Stomach (tissue), 9 donors: ENCODE data around the gene PKP2. TPM values are rescaled to one million over a fixed set of nuclear protein-coding genes. Genes with fewer than 3 reads are reported as not detected.
"Not testable (repeated sequence)": the region's sequence is repeated elsewhere in the genome, so short reads cannot be mapped to it uniquely, and the experiment has no call there.

Experiments
- DNase-seq, 2 donors: peaks; one replicate each; pipeline versions ENCODE4 v3.0.0 to v3.0.0-alpha.2; 2013 to 2019
- H3K27ac ChIP-seq, 5 donors: fragments of 200-600 bp in 4 of 5; sonication (generic) in 4 of 5; one replicate each; pipeline ENCODE4 v1.5.1; 2013 to 2019; ENCODE audit warnings: mild to moderate bottlenecking in 1 of 5, moderate library complexity in 1 of 5
- H3K27me3 ChIP-seq, 3 donors: fragments of 200-600 bp; sonication (generic); one replicate each; pipeline ENCODE4 v1.5.1; 2017 to 2019; ENCODE audit warnings: mixed run types in 1 of 3
- H3K36me3 ChIP-seq, 4 donors: fragments of 200-600 bp; sonication (generic); 1 replicate in 3 of 4; 2 replicates in 1 of 4; pipeline ENCODE4 v1.5.1; 2016 to 2019
- H3K4me1 ChIP-seq, 4 donors: fragments of 200-600 bp; sonication (generic); one replicate each; pipeline ENCODE4 v1.5.1; 2016 to 2019
- H3K4me3 ChIP-seq, 4 donors: fragments of 200-600 bp; sonication (generic) in 3 of 4; one replicate each; pipeline ENCODE4 v1.5.1; 2016 to 2019; ENCODE audit warnings: mild to moderate bottlenecking in 1 of 4
- H3K9me3 ChIP-seq, 4 donors: fragments of 200-600 bp; sonication (generic); one replicate each; pipeline ENCODE4 v1.5.1; 2016 to 2019
- EP300 ChIP-seq: sonication (generic); formaldehyde crosslinking; IDR thresholded peaks from one replicate; pipeline ENCODE4 v1.6.1; 2017; ENCODE audit warnings: antibody characterized with exemption
- POLR2A ChIP-seq, 4 donors: fragments of 450-650 bp; IDR thresholded peaks; one replicate each; pipeline ENCODE4 v1.6.1; 2016; ENCODE audit warnings: antibody characterized with exemption in 4 of 4, control low read depth in 2 of 4, mild to moderate bottlenecking in 1 of 4, moderate library complexity in 1 of 4
- POLR2AphosphoS5 ChIP-seq, 3 donors: sonication (generic); formaldehyde crosslinking; IDR thresholded peaks; one replicate each; pipeline ENCODE4 v1.6.1; 2016; ENCODE audit warnings: antibody characterized with exemption in 3 of 3
- WGBS, 5 donors: extraction: QIAGEN DNeasy Blood & Tissue Kit in 3 of 5; methylation state at CpG; one replicate each; pipeline versions ENCODE4 v1.1.5 to v1.1.7; 2013 to 2018; 5-methylcytosine and 5-hydroxymethylcytosine counted together
- intact Hi-C: fragments of 100-400 bp; cut with DNase I; formaldehyde crosslinking; loops from one replicate; pipeline ENCODE4 v1.15.1; 2023; ENCODE audit warnings: low total_unique reads
- polyA plus RNA-seq, 3 donors: library from polyadenylated mRNA; stranded (reverse); fragments of 200-250 nt; gene quantifications; one replicate each; pipeline ENCODE4 v1.2.3, GENCODE V29; 2013
- total RNA-seq, 5 donors: library from RNA; depleted of rRNA; stranded (reverse); fragments of >200 nt; gene quantifications; one replicate each; pipeline versions ENCODE4 v1.1.0 to v1.2.3, GENCODE V29; 2014 to 2016
- TF ChIP-seq, protein P1 (sequence below), 7 experiments: fragments of 450-650 bp in 4 of 7; fragments of 200-600 bp in 3 of 7; sonication (generic) in 3 of 7; IDR thresholded peaks; one replicate each; pipeline ENCODE4 v1.5.1; 2016 to 2019; ENCODE audit warnings: antibody characterized with exemption in 7 of 7, control low read depth in 2 of 7, mild to moderate bottlenecking in 1 of 7
- donor health status: healthy with polysubstance abuse.
- donor health status: Bipolar disorder and iron deficiency.
- donor health status: healthy.

PKP2 gene
- total and polyA plus RNA-seq, 8 donors = 5.8 to 85.8 (median 39.5) TPM

- no peak for TF ChIP-seq POLR2A (IDR thresholded peaks at IDR 0.05)
- intact Hi-C loops = no loop called here
- WGBS, 5 donors = 74 to 91% (median 89%) methylated on average over 9 to 29 of the region's 29 CpGs
- Histone ChIP-seq H3K36me3 (peaks cover 0 to 21% (median 15%) of the 10 kb centered on the region in 4 donors), H3K4me3 (no peak overlapping the region), H3K27ac (peak overlapping the region in 1 of 5 donors; percentile 7), H3K27me3 (no peaks in the 10 kb centered on the region), H3K4me1 (peaks cover 0 to 21% (median 7%) of the 10 kb centered on the region in 4 donors), H3K9me3 (no peaks in the 10 kb centered on the region)
- peak; percentile 34 to 60 for DNase-seq
These were observed 18.7 kb downstream of the PKP2 start for GRCh38 chr12:32877601-32878459.

GRCh38 chr12:32876004-32876403 lies 20.6 kb downstream of the PKP2 start:
- TF ChIP-seq POLR2AphosphoS5 (IDR thresholded peaks at IDR 0.05) (no peak), EP300 (no peak), POLR2A (IDR thresholded peaks at IDR 0.05) (no peak)
- TF ChIP-seq, protein P1, sequence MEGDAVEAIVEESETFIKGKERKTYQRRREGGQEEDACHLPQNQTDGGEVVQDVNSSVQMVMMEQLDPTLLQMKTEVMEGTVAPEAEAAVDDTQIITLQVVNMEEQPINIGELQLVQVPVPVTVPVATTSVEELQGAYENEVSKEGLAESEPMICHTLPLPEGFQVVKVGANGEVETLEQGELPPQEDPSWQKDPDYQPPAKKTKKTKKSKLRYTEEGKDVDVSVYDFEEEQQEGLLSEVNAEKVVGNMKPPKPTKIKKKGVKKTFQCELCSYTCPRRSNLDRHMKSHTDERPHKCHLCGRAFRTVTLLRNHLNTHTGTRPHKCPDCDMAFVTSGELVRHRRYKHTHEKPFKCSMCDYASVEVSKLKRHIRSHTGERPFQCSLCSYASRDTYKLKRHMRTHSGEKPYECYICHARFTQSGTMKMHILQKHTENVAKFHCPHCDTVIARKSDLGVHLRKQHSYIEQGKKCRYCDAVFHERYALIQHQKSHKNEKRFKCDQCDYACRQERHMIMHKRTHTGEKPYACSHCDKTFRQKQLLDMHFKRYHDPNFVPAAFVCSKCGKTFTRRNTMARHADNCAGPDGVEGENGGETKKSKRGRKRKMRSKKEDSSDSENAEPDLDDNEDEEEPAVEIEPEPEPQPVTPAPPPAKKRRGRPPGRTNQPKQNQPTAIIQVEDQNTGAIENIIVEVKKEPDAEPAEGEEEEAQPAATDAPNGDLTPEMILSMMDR (IDR thresholded peaks at IDR 0.05) = no peak
- Histone ChIP-seq H3K4me3 (no peak overlapping the region), H3K9me3 (no peaks in the 10 kb centered on the region), H3K27ac (no peak overlapping the region), H3K27me3 (no peaks in the 10 kb centered on the region), H3K36me3 (peaks cover 0 to 21% (median 15%) of the 10 kb centered on the region in 4 donors), H3K4me1 (peaks cover 6 to 31% (median 12%) of the 10 kb centered on the region in 4 donors)
- WGBS, 5 donors = 81 to 100% (median 85%) methylated on average over 2 of the region's 2 CpGs
- intact Hi-C loops = no loop called here
- no peak for DNase-seq

GRCh38 chr12:32874975-32875374 lies 21.6 kb downstream of the PKP2 start:
- Histone ChIP-seq H3K9me3 (no peaks in the 10 kb centered on the region), H3K4me1 (peaks cover 6 to 31% (median 14%) of the 10 kb centered on the region in 4 donors), H3K36me3 (peaks cover 0 to 21% (median 15%) of the 10 kb centered on the region in 4 donors), H3K27me3 (no peaks in the 10 kb centered on the region), H3K4me3 (no peak overlapping the region), H3K27ac (no peak overlapping the region)
- intact Hi-C loops = no loop called here
- no peak for DNase-seq
- 83 to 100% (median 97%) methylated on average over 1 of the region's 1 CpG for WGBS, 5 donors
- no peak for TF ChIP-seq POLR2AphosphoS5 (IDR thresholded peaks at IDR 0.05)
- TF ChIP-seq, protein P1 (IDR thresholded peaks at IDR 0.05) = no peak
- no peak for TF ChIP-seq EP300
- no peak for TF ChIP-seq POLR2A (IDR thresholded peaks at IDR 0.05)

DNA sequence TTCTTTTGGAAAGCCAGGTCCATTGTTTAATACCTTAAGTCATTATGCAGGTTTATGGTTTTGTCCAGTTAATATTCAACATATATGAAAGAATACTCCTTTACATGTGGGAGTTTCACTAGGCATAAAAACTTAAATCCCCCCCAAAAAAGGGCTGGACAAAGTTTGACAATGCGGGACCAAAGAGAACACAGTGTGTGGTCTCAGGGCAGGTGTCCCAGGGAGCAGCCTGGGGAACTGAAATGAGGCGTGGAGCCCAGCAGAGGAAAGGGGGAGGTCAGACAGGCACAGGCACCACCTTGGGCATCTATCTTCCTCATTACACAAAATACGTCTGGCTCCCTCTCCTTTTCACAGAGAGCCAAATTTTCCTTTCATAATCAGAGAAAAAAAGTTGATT lies 22.5 kb downstream of the PKP2 start:
- Histone ChIP-seq H3K4me1 (peaks cover 6 to 28% (median 16%) of the 10 kb centered on the region in 4 donors), H3K36me3 (peaks cover 0 to 21% (median 15%) of the 10 kb centered on the region in 4 donors), H3K4me3 (no peak overlapping the region), H3K27ac (no peak overlapping the region), H3K27me3 (no peaks in the 10 kb centered on the region), H3K9me3 (no peaks in the 10 kb centered on the region)
- WGBS, 5 donors = 31 to 60% (median 51%) methylated on average over 3 of the region's 3 CpGs
- intact Hi-C loops = no loop called here
- TF ChIP-seq, protein P1 (IDR thresholded peaks at IDR 0.05) = no peak
- TF ChIP-seq EP300 (no peak), POLR2AphosphoS5 (IDR thresholded peaks at IDR 0.05) (no peak), POLR2A (IDR thresholded peaks at IDR 0.05) (no peak)
- no peak for DNase-seq

- WGBS, 5 donors = 35 to 48% (median 48%) methylated on average over 5 of the region's 5 CpGs
- peaks cover 0 to 24% (median 20%) of the 10 kb centered on the region in 4 donors for H3K36me3 ChIP-seq
- peak; percentile 39 to 70 for DNase-seq
- peak in 1 of 3 donors; percentile 25 for TF ChIP-seq POLR2AphosphoS5 (IDR thresholded peaks at IDR 0.05)
- H3K4me3 ChIP-seq, H3K9me3 ChIP-seq, H3K27me3 ChIP-seq, intact Hi-C loops: not testable (repeated sequence)
- H3K4me1 ChIP-seq = peaks cover 6 to 22% (median 11%) of the 10 kb centered on the region in 4 donors
- peak overlapping the region in 1 of 5 donors; percentile 40 for H3K27ac ChIP-seq
These were observed 24.2 kb downstream of the PKP2 start for GRCh38 chr12:32872416-32872815.
